ENCODE data around the gene LECT2. TPM values are rescaled to one million over a fixed set of nuclear protein-coding genes. Genes with fewer than 3 reads are reported as not detected.

The LECT2 gene
- polyA plus RNA-seq, 2 donors = not detected

- Histone ChIP-seq H3K27ac (ENCODE audit: low read depth in 2 of 2, low read length in 1 of 2) (no peak overlapping the region), H3K36me3 (ENCODE audit: control insufficient read depth in 2 of 2, insufficient read depth in 2 of 2, low read length in 1 of 2) (no peaks in the 10 kb centered on the region), H3K4me3 (ENCODE audit: low read depth in 1 of 2, low read length in 2 of 2) (no peak overlapping the region), H3K27me3 (ENCODE audit: control insufficient read depth in 1 of 2, insufficient read depth in 2 of 2, low read length in 2 of 2) (no peaks in the 10 kb centered on the region), H3K4me1 (ENCODE audit: control insufficient read depth in 2 of 2, insufficient read depth in 2 of 2, low read length in 1 of 2) (peaks cover 0 to 2% of the 10 kb centered on the region in 2 donors), H3K9me3 (ENCODE audit: control insufficient read depth in 2 of 2, insufficient read depth in 1 of 2, low read depth in 1 of 2, low read length in 1 of 2) (no peaks in the 10 kb centered on the region)
- WGBS, 2 donors = 34 to 61% methylated on average over 1 of the region's 1 CpG
Measured at GRCh38 chr5:135985951-135986350, 31.2 kb upstream of the LECT2 start.

GRCh38 chr5:135980620-135981019 lies 25.8 kb upstream of the LECT2 start:
- WGBS, 2 donors = 68 to 74% methylated on average over 1 of the region's 1 CpG
- no peaks in the 10 kb centered on the region for H3K36me3 ChIP-seq (ENCODE audit: control insufficient read depth in 2 of 2, insufficient read depth in 2 of 2, low read length in 1 of 2)
- H3K4me3 ChIP-seq (ENCODE audit: low read depth in 1 of 2, low read length in 2 of 2) = no peak overlapping the region

GRCh38 chr5:135979510-135979909 lies 24.7 kb upstream of the LECT2 start:
- Histone ChIP-seq H3K27me3 (ENCODE audit: control insufficient read depth in 1 of 2, insufficient read depth in 2 of 2, low read length in 2 of 2) (peaks cover 0 to 5% of the 10 kb centered on the region in 2 donors), H3K27ac (ENCODE audit: low read depth in 2 of 2, low read length in 1 of 2) (no peak overlapping the region), H3K36me3 (ENCODE audit: control insufficient read depth in 2 of 2, insufficient read depth in 2 of 2, low read length in 1 of 2) (no peaks in the 10 kb centered on the region), H3K4me3 (ENCODE audit: low read depth in 1 of 2, low read length in 2 of 2) (no peak overlapping the region), H3K9me3 (ENCODE audit: control insufficient read depth in 2 of 2, insufficient read depth in 1 of 2, low read depth in 1 of 2, low read length in 1 of 2) (no peaks in the 10 kb centered on the region), H3K4me1 (ENCODE audit: control insufficient read depth in 2 of 2, insufficient read depth in 2 of 2, low read length in 1 of 2) (no peaks in the 10 kb centered on the region)
- 47 to 53% methylated on average over 1 of the region's 1 CpG for WGBS, 2 donors

More at GRCh38 chr5:135980620-135981019, 25.8 kb upstream of the LECT2 start:
- H3K9me3 ChIP-seq (ENCODE audit: control insufficient read depth in 2 of 2, insufficient read depth in 1 of 2, low read depth in 1 of 2, low read length in 1 of 2) = no peaks in the 10 kb centered on the region
- H3K4me1 ChIP-seq (ENCODE audit: control insufficient read depth in 2 of 2, insufficient read depth in 2 of 2, low read length in 1 of 2) = no peaks in the 10 kb centered on the region
- H3K27ac ChIP-seq (ENCODE audit: low read depth in 2 of 2, low read length in 1 of 2) = no peak overlapping the region
- H3K27me3 ChIP-seq (ENCODE audit: control insufficient read depth in 1 of 2, insufficient read depth in 2 of 2, low read length in 2 of 2) = peaks cover 0 to 5% of the 10 kb centered on the region in 2 donors

- Histone ChIP-seq H3K27me3 (ENCODE audit: control insufficient read depth in 1 of 2, insufficient read depth in 2 of 2, low read length in 2 of 2) (peaks cover 0 to 5% of the 10 kb centered on the region in 2 donors), H3K4me1 (ENCODE audit: control insufficient read depth in 2 of 2, insufficient read depth in 2 of 2, low read length in 1 of 2) (no peaks in the 10 kb centered on the region), H3K4me3 (ENCODE audit: low read depth in 1 of 2, low read length in 2 of 2) (no peak overlapping the region), H3K36me3 (ENCODE audit: control insufficient read depth in 2 of 2, insufficient read depth in 2 of 2, low read length in 1 of 2) (no peaks in the 10 kb centered on the region), H3K27ac (ENCODE audit: low read depth in 2 of 2, low read length in 1 of 2) (no peak overlapping the region), H3K9me3 (ENCODE audit: control insufficient read depth in 2 of 2, insufficient read depth in 1 of 2, low read depth in 1 of 2, low read length in 1 of 2) (no peaks in the 10 kb centered on the region)
- 88 to 94% methylated on average over 2 of the region's 2 CpGs for WGBS, 2 donors
Measured at GRCh38 chr5:135978993-135979392, 24.2 kb upstream of the LECT2 start.

GRCh38 chr5:135978212-135978631 lies 23.4 kb upstream of the LECT2 start:
- Histone ChIP-seq H3K27me3 (ENCODE audit: control insufficient read depth in 1 of 2, insufficient read depth in 2 of 2, low read length in 2 of 2) (peaks cover 0 to 5% of the 10 kb centered on the region in 2 donors), H3K27ac (ENCODE audit: low read depth in 2 of 2, low read length in 1 of 2) (no peak overlapping the region), H3K4me3 (ENCODE audit: low read depth in 1 of 2, low read length in 2 of 2) (no peak overlapping the region), H3K36me3 (ENCODE audit: control insufficient read depth in 2 of 2, insufficient read depth in 2 of 2, low read length in 1 of 2) (no peaks in the 10 kb centered on the region), H3K9me3 (ENCODE audit: control insufficient read depth in 2 of 2, insufficient read depth in 1 of 2, low read depth in 1 of 2, low read length in 1 of 2) (no peaks in the 10 kb centered on the region), H3K4me1 (ENCODE audit: control insufficient read depth in 2 of 2, insufficient read depth in 2 of 2, low read length in 1 of 2) (no peaks in the 10 kb centered on the region)
- WGBS, 2 donors = 91 to 96% methylated on average over 4 of the region's 4 CpGs

- 30 to 31% methylated on average over 17 of the region's 17 CpGs for WGBS, 2 donors
- no peaks in the 10 kb centered on the region for H3K4me1 ChIP-seq (ENCODE audit: control insufficient read depth in 2 of 2, insufficient read depth in 2 of 2, low read length in 1 of 2)
- H3K9me3 ChIP-seq (ENCODE audit: control insufficient read depth in 2 of 2, insufficient read depth in 1 of 2, low read depth in 1 of 2, low read length in 1 of 2) = no peaks in the 10 kb centered on the region
Measured at GRCh38 chr5:135977375-135977928, 22.7 kb upstream of the LECT2 start.

GRCh38 chr5:135976216-135976615 lies 21.4 kb upstream of the LECT2 start:
- no peak overlapping the region for H3K27ac ChIP-seq (ENCODE audit: low read depth in 2 of 2, low read length in 1 of 2)
- 84 to 90% methylated on average over 7 of the region's 7 CpGs for WGBS, 2 donors
- H3K4me1 ChIP-seq (ENCODE audit: control insufficient read depth in 2 of 2, insufficient read depth in 2 of 2, low read length in 1 of 2) = no peaks in the 10 kb centered on the region
- H3K27me3 ChIP-seq (ENCODE audit: control insufficient read depth in 1 of 2, insufficient read depth in 2 of 2, low read length in 2 of 2) = peaks cover 0 to 5% of the 10 kb centered on the region in 2 donors
- H3K9me3 ChIP-seq (ENCODE audit: control insufficient read depth in 2 of 2, insufficient read depth in 1 of 2, low read depth in 1 of 2, low read length in 1 of 2) = no peaks in the 10 kb centered on the region
- H3K36me3 ChIP-seq (ENCODE audit: control insufficient read depth in 2 of 2, insufficient read depth in 2 of 2, low read length in 1 of 2) = no peaks in the 10 kb centered on the region
- H3K4me3 ChIP-seq (ENCODE audit: low read depth in 1 of 2, low read length in 2 of 2) = no peak overlapping the region

More at GRCh38 chr5:135977375-135977928, 22.7 kb upstream of the LECT2 start:
- no peaks in the 10 kb centered on the region for H3K36me3 ChIP-seq (ENCODE audit: control insufficient read depth in 2 of 2, insufficient read depth in 2 of 2, low read length in 1 of 2)
- no peak overlapping the region for H3K27ac ChIP-seq (ENCODE audit: low read depth in 2 of 2, low read length in 1 of 2)
- H3K27me3 ChIP-seq (ENCODE audit: control insufficient read depth in 1 of 2, insufficient read depth in 2 of 2, low read length in 2 of 2) = peaks cover 0 to 5% of the 10 kb centered on the region in 2 donors
- no peak overlapping the region for H3K4me3 ChIP-seq (ENCODE audit: low read depth in 1 of 2, low read length in 2 of 2)

- no peak overlapping the region for H3K27ac ChIP-seq (ENCODE audit: low read depth in 2 of 2, low read length in 1 of 2)
- H3K4me3 ChIP-seq (ENCODE audit: low read depth in 1 of 2, low read length in 2 of 2) = no peak overlapping the region
- peaks cover 0 to 5% of the 10 kb centered on the region in 2 donors for H3K27me3 ChIP-seq (ENCODE audit: control insufficient read depth in 1 of 2, insufficient read depth in 2 of 2, low read length in 2 of 2)
- no peaks in the 10 kb centered on the region for H3K4me1 ChIP-seq (ENCODE audit: control insufficient read depth in 2 of 2, insufficient read depth in 2 of 2, low read length in 1 of 2)
- H3K9me3 ChIP-seq (ENCODE audit: control insufficient read depth in 2 of 2, insufficient read depth in 1 of 2, low read depth in 1 of 2, low read length in 1 of 2) = no peaks in the 10 kb centered on the region
- no peaks in the 10 kb centered on the region for H3K36me3 ChIP-seq (ENCODE audit: control insufficient read depth in 2 of 2, insufficient read depth in 2 of 2, low read length in 1 of 2)
- WGBS, 2 donors = 92 to 95% methylated on average over 4 of the region's 4 CpGs
Measured at GRCh38 chr5:135975122-135975521, 20.3 kb upstream of the LECT2 start.

- Histone ChIP-seq H3K4me1 (ENCODE audit: control insufficient read depth in 2 of 2, insufficient read depth in 2 of 2, low read length in 1 of 2) (no peaks in the 10 kb centered on the region), H3K4me3 (ENCODE audit: low read depth in 1 of 2, low read length in 2 of 2) (no peak overlapping the region), H3K36me3 (ENCODE audit: control insufficient read depth in 2 of 2, insufficient read depth in 2 of 2, low read length in 1 of 2) (no peaks in the 10 kb centered on the region), H3K27me3 (ENCODE audit: control insufficient read depth in 1 of 2, insufficient read depth in 2 of 2, low read length in 2 of 2) (peaks cover 0 to 5% of the 10 kb centered on the region in 2 donors), H3K27ac (ENCODE audit: low read depth in 2 of 2, low read length in 1 of 2) (no peak overlapping the region), H3K9me3 (ENCODE audit: control insufficient read depth in 2 of 2, insufficient read depth in 1 of 2, low read depth in 1 of 2, low read length in 1 of 2) (no peaks in the 10 kb centered on the region)
Measured at GRCh38 chr5:135974021-135974600, 19.3 kb upstream of the LECT2 start.
